GM21717 (cell line): ENCODE data around the gene UQCC5.
A peak's percentile ranks its signal among the peaks of the same experiment; 100 is the strongest.

Source experiments
- ATAC-seq: cut with Tn5 transposase; IDR thresholded peaks from one replicate; pipeline ENCODE4 v1.9.1; 2021; ENCODE audit warnings: mild to moderate bottlenecking, moderate library complexity; ENCODE audit not compliant: unreplicated experiment

UQCC5 gene

GRCh38 chr3:52532838-52533622 is 3.4 kb upstream of the UQCC5 start:
- no peak for ATAC-seq

DNA sequence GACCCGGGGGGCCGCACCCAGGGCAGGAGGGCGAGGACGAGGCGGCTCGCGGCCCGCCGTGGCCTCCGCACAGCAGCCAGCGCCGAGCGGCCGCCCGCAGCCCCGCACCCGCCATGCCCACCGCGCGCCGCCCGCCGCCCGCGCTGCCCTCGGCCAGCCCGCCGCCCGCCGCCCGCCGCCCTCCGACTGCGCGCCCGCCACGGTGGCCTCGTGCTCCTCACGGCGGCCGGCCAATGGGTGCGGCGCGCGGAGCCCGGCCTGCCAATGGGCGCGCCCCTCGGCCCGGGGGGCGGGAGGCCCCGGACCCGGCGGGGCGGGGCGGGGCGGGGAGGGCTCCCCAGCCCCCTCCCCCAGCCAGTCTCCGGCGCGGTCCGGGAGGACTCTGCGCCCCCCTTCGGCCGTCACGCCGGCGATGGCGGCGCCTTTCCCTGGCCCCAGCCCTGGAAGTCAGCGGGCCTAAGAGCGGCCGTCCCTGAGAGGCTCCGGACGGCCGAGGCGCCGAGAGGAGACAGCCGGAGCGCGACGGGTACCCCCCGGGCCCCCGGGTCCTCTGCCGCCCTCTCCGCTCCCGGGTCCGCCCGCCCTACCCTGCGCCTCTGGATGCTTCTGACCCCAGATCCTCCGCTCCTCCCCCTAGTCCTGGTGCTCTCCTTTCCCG is 2.7 kb upstream of the UQCC5 start, which contains the start of gene NT5DC2:
Gene NT5DC2 (minus strand): TSS at position 235 of the 658 bp plus-strand sequence. CDS start 120 bp downstream, at position 115.
- ATAC-seq: peak; percentile 29

- ATAC-seq: no peak
These were observed 1.9 kb upstream of the UQCC5 start for GRCh38 chr3:52534281-52535183.

- no peak for ATAC-seq
These were observed 844 bp upstream of the UQCC5 start for GRCh38 chr3:52535411-52536111.

DNA sequence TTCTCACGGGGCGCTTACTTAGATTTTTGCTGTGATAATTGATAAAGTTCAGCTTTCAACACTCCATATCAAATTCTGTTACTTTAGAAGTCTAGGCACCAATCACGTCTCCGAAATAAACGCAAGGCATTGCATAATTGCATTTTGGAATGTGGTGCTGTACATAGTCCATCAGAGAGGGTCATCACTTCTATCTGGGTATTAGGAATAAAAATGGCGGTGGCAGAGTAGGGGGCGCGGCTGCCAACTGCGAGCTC is 365 bp upstream of the UQCC5 start:
- no peak for ATAC-seq

- no peak for ATAC-seq
These were observed 788 bp downstream of the UQCC5 start for GRCh38 chr3:52537165-52537620.

GRCh38 chr3:52537726-52538421 is 1.5 kb downstream of the UQCC5 start:
- ATAC-seq: no peak

GRCh38 chr3:52539010-52539653 is 2.7 kb downstream of the UQCC5 start:
- no peak for ATAC-seq

DNA sequence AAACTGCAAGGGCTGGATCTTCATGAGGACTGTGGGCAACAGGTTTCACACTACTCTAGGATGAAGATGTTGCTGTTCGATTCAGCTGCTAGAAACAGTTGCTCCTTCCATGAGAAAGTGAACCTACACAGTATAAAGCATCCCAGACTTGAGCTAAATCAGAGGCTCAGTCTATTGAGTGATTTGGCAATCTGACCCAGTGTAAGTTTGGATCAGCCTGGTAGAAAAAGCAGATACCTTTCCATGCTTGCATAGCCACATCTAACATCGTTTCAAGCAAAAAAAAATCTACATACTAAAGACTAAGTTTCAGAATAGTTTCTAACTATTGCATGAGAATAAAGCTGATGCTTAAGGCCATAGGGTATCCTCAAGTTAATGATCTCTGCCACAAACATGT is 4.6 kb downstream of the UQCC5 start:
- ATAC-seq: no peak

DNA sequence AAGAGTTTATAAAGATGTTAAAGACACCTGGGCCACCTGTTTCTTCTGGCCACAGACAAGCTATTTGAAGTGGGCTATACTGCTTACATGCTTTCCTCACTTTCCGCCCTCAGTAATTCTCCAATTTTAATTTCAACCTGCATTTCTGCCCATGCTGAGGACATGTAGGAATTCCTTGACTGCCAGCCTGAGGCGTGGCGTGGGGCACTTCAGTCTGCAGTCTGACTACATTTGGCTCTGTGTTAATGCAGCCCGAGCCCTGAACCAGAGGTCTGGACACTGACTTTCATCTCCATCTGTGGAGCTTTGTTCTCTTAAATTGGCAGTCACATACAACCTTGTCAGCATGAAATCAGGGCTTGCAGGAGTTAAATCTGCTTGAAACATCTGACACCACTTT is 8.5 kb downstream of the UQCC5 start:
- ATAC-seq: no peak

DNA sequence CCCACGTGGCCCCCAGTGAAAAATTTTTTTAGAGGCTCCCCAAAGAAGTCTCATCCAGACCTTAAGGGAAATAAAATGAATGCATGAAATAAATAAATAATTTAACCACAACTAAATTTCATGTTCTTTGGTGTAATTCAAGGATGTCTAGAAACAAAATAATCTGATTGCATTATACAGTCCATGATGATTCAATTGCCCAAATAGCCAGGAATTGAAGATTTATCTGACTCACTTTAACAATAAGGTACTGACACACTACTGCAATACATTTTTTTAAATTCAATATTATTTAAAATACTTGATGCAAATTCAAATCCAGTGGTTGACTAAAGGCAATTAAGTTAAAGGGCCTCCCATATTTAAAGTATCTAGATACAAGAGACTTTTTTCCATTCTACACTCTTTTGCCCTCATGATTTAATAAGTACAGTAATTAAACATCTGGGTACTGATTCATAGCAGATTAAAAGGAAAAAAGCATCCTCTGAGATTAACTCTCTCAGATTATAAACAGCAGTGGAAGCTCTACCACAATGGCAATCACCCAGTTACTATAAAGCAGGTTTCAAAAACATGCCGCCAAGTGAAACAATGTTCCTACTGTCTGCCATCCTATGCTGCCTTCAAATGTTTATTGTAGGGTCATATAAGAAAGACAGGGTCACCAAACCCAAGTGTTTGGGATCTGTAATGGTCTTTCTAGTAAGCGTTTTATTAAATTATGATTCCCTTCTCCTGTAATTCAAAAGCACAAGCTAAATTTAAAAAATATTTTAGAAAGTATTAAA is 9.9 kb downstream of the UQCC5 start:
- no peak for ATAC-seq

DNA sequence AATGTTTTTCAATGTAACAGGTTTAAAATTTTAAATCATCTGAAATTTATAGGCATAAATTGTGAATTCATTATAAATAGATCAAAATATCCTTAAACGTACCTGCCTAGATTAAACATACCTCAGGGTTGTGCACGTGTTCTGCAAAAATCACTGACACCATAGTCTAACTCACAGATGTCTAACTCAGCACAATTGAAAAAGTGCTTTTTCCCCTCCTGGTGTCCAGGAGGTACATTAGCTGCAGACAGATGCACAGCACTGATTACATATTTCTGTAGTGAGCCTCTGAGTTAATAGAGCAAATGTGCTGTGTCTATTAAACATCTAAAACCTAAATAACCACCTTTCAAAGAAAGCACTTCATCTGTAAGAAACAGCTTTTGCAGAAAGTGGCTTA is 10.7 kb downstream of the UQCC5 start:
- ATAC-seq: no peak

GRCh38 chr3:52551118-52551517 is 14.7 kb downstream of the UQCC5 start:
- no peak for ATAC-seq

- no peak for ATAC-seq
These were observed 15.7 kb downstream of the UQCC5 start for GRCh38 chr3:52552089-52552488.

DNA sequence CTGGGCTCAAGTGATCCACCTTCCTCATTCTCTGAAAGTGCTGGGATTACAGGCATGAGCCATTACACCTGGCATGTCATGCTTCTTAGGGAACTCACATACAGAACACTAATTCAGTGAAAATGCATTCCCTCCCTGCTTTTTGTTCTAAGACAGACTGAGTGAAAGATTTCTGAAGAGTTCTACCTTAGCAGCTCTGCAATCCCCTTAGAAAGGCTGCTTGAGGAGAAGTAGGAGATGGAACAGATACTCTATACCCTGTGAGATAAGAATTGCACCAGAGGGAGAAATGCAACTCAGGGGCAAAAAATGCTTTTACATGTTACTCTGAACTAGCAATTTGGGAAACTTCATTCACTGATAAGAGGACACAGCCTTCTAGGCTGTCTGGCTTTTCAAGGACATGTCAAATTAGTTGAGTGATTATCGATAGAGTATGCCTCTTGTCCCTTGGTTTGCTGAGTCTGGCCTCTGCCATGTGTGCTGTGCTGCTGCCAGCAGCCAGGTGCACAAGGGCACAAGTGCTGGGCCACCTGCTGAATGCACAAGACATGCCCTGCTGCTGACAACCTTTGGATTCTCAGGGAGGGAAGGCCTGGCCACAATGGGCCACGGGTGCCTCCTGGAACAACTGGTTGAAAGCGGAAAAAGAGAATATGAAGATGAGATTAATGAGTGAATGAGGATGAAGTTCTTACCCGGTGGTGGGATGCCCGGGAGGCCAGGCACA is 17.8 kb downstream of the UQCC5 start:
- ATAC-seq: no peak

DNA sequence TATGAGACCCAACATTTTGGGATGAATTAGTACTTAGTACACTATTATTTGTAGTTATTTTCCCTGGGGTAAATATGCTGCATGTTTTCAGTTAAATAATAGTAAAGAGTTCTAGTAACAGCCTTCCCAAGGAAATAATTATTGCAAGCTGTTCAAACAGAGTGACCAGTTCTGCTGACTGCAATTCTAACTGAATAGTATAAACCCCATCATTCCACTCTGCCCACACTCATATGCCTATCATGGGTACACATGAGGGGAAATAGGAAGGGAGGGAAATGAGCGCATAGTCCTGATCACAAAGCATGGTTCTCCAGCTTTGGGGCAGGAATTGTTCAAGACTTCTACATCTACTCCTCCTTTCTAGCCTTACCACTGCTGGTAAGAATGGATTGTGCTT is 18.7 kb downstream of the UQCC5 start:
- no peak for ATAC-seq

GRCh38 chr3:52557011-52557960 is 20.9 kb downstream of the UQCC5 start:
- no peak for ATAC-seq
